Esophagus squamous epithelium (tissue), 5 donors: ENCODE results near the gene FREM1. TPM values are rescaled to one million over a fixed set of nuclear protein-coding genes. Genes with fewer than 3 reads are reported as not detected.

Experiments
- DNase-seq: peaks from one replicate; lab custom pipeline; 2025; lab: John Stamatoyannopoulos, UW
- H3K27ac ChIP-seq, 4 donors: fragments of 200-600 bp; sonication (generic); one replicate each; pipeline ENCODE4 v1.5.1; 2016 to 2019; ENCODE audit warnings: mild to moderate bottlenecking in 1 of 4
- H3K27me3 ChIP-seq, 4 donors: fragments of 200-600 bp; sonication (generic); 1 replicate in 3 of 4; 2 replicates in 1 of 4; pipeline versions ENCODE4 v1.5.1 to v1.6.0; 2017 to 2021; ENCODE audit warnings: antibody characterized with exemption in 1 of 4
- H3K36me3 ChIP-seq, 3 donors: fragments of 200-600 bp; sonication (generic); one replicate each; pipeline ENCODE4 v1.5.1; 2016 to 2019
- H3K4me1 ChIP-seq, 3 donors: fragments of 200-600 bp; sonication (generic); one replicate each; pipeline ENCODE4 v1.5.1; 2017 to 2019
- H3K4me3 ChIP-seq, 4 donors: fragments of 200-600 bp; sonication (generic); 1 replicate in 3 of 4; 2 replicates in 1 of 4; pipeline ENCODE4 v1.5.1; 2016 to 2019; ENCODE audit warnings: mild to moderate bottlenecking in 2 of 4, moderate library complexity in 1 of 4
- H3K9me3 ChIP-seq, 3 donors: fragments of 200-600 bp; sonication (generic); one replicate each; pipeline ENCODE4 v1.5.1; 2016 to 2019
- CTCF ChIP-seq, 6 experiments: fragments of 450-650 bp in 4 of 6; fragments of 200-600 bp in 2 of 6; sonication (generic) in 2 of 6; IDR thresholded peaks; one replicate each; pipeline ENCODE4 v1.5.1; 2016 to 2019; ENCODE audit warnings: antibody characterized with exemption in 6 of 6, mild to moderate bottlenecking in 4 of 6, moderate library complexity in 4 of 6
- POLR2A ChIP-seq, 4 donors: fragments of 450-650 bp; IDR thresholded peaks; one replicate each; pipeline ENCODE4 v1.6.1; 2017; ENCODE audit warnings: antibody characterized with exemption in 4 of 4, mild to moderate bottlenecking in 4 of 4, moderate library complexity in 3 of 4
- WGBS, 2 donors: methylation state at CpG; one replicate each; pipeline ENCODE4 v1.1.5; 2018; 5-methylcytosine and 5-hydroxymethylcytosine counted together
- intact Hi-C: fragments of 100-400 bp; cut with DNase I; formaldehyde crosslinking; loops from one replicate; pipeline ENCODE4 v1.15.0; 2022
- total RNA-seq, 4 donors: library from RNA; depleted of rRNA; stranded (reverse); fragments of >200 nt; gene quantifications; one replicate each; pipeline ENCODE4 v1.1.0, GENCODE V29; 2016
- donor health status: DM: yes; HTN: yes; CAD: no.

Gene FREM1
- total RNA-seq, 4 donors from 2014 or later, result 0.09 to 0.95 (median 0.23) TPM; not detected in 1

GRCh38 chr9:14788846-14789245 is 121.4 kb downstream of the FREM1 start:
- no peak overlapping the region for H3K27ac ChIP-seq
- H3K4me3 ChIP-seq, result no peak overlapping the region
- no peaks in the 10 kb centered on the region for H3K36me3 ChIP-seq
- DNase-seq, result no peak
- TF ChIP-seq POLR2A (IDR thresholded peaks at IDR 0.05), result no peak
- no peak for TF ChIP-seq CTCF (IDR thresholded peaks at IDR 0.05)
- no peaks in the 10 kb centered on the region for H3K9me3 ChIP-seq
- WGBS, 2 donors, result 67 to 71% methylated on average over 5 of the region's 5 CpGs
- H3K4me1 ChIP-seq, result no peaks in the 10 kb centered on the region
- H3K27me3 ChIP-seq, result no peaks in the 10 kb centered on the region
- intact Hi-C loops, result no loop called here

- intact Hi-C loops, result no loop called here
- TF ChIP-seq POLR2A (IDR thresholded peaks at IDR 0.05), result no peak
- TF ChIP-seq CTCF (IDR thresholded peaks at IDR 0.05), result no peak
- no peaks in the 10 kb centered on the region for H3K4me1 ChIP-seq
- H3K9me3 ChIP-seq, result no peaks in the 10 kb centered on the region
- no peak overlapping the region for H3K4me3 ChIP-seq
- 66 to 73% methylated on average over 4 of the region's 4 CpGs for WGBS, 2 donors
- no peaks in the 10 kb centered on the region for H3K27me3 ChIP-seq
- no peak for DNase-seq
- H3K27ac ChIP-seq, result no peak overlapping the region
- H3K36me3 ChIP-seq, result no peaks in the 10 kb centered on the region
Observed at GRCh38 chr9:14783358-14783757, 126.9 kb downstream of the FREM1 start.

GRCh38 chr9:14782286-14783051 is 127.8 kb downstream of the FREM1 start:
- no peaks in the 10 kb centered on the region for H3K9me3 ChIP-seq
- DNase-seq, result no peak
- no peaks in the 10 kb centered on the region for H3K4me1 ChIP-seq
- intact Hi-C loops, result no loop called here
- H3K4me3 ChIP-seq, result no peak overlapping the region
- no peak overlapping the region for H3K27ac ChIP-seq
- WGBS, 2 donors, result 64 to 77% methylated on average over 8 of the region's 8 CpGs
- no peaks in the 10 kb centered on the region for H3K36me3 ChIP-seq
- no peaks in the 10 kb centered on the region for H3K27me3 ChIP-seq
- no peak for TF ChIP-seq CTCF (IDR thresholded peaks at IDR 0.05)
- no peak for TF ChIP-seq POLR2A (IDR thresholded peaks at IDR 0.05)

DNA sequence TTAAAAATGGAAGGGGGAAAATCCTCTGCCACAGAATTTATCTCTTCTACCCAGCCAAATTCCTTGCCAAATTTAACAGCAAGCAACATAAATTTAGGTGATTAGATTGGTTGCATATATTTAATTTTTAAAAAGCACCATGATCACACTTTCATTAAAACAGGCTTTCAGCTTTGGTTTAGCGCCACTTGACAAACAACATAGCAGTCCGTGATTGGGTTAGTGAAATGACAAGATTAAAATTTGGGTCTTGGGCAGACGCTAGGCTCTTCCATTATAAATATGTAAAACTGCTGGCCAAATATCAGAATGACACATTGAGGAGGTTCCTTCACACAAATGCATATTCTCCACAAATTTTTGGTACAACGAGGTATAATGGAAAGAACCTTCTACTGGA is 129.5 kb downstream of the FREM1 start:
- no peak for TF ChIP-seq POLR2A (IDR thresholded peaks at IDR 0.05)
- no peak for TF ChIP-seq CTCF (IDR thresholded peaks at IDR 0.05)
- H3K9me3 ChIP-seq, result no peaks in the 10 kb centered on the region
- no peak overlapping the region for H3K4me3 ChIP-seq
- H3K27me3 ChIP-seq, result no peaks in the 10 kb centered on the region
- H3K36me3 ChIP-seq, result no peaks in the 10 kb centered on the region
- no peaks in the 10 kb centered on the region for H3K4me1 ChIP-seq
- no peak overlapping the region for H3K27ac ChIP-seq
- DNase-seq, result no peak
- WGBS, 2 donors, result 70 to 83% methylated on average over 4 of the region's 4 CpGs
- intact Hi-C loops, result no loop called here

GRCh38 chr9:14780251-14780650 is 130.0 kb downstream of the FREM1 start:
- Histone ChIP-seq H3K4me1 (no peaks in the 10 kb centered on the region), H3K4me3 (no peak overlapping the region), H3K27me3 (no peaks in the 10 kb centered on the region), H3K9me3 (no peaks in the 10 kb centered on the region), H3K27ac (no peak overlapping the region), H3K36me3 (no peaks in the 10 kb centered on the region)
- WGBS, 2 donors, result 69 to 77% methylated on average over 5 of the region's 5 CpGs
- DNase-seq, result no peak
- no peak for TF ChIP-seq CTCF (IDR thresholded peaks at IDR 0.05)
- no peak for TF ChIP-seq POLR2A (IDR thresholded peaks at IDR 0.05)
- intact Hi-C loops, result no loop called here
